ENCODE data around the gene PRSS33.

- TF ChIP-seq YY1 (IDR thresholded peaks at IDR 0.05; ENCODE audit: insufficient read depth, insufficient read length), result no peak
- no peak for TF ChIP-seq ZNF274 (IDR thresholded peaks at IDR 0.05; ENCODE audit: low read depth, low read length)
These were observed 40.6 kb upstream of the PRSS33 start for GRCh38 chr16:2827831-2828520.

Data from NT2/D1 (cell line).